Endometrium (tissue), 2 donors: ENCODE results near the gene CPNE4.

Experiments
- FAIRE-seq: peaks from 2 replicates; lab custom pipeline; 2012; peaks lifted over from hg19 to GRCh38; lab: Jason Lieb, UNC
- donor health status: control.
- donor health status: control.

CPNE4 gene

GRCh38 chr3:131880948-131881347 lies 153.9 kb downstream of the CPNE4 start:
- no peak for FAIRE-seq

- FAIRE-seq: no peak
Measured at GRCh38 chr3:131868203-131868602, 166.6 kb downstream of the CPNE4 start.

- FAIRE-seq: no peak
Measured at GRCh38 chr3:131856171-131856570, 178.6 kb downstream of the CPNE4 start.

GRCh38 chr3:131850223-131850622 lies 184.6 kb downstream of the CPNE4 start:
- FAIRE-seq: no peak

GRCh38 chr3:131849616-131850015 lies 185.2 kb downstream of the CPNE4 start:
- no peak for FAIRE-seq

- no peak for FAIRE-seq
Measured at GRCh38 chr3:131847966-131848510, 186.8 kb downstream of the CPNE4 start.

- no peak for FAIRE-seq
Measured at GRCh38 chr3:131846296-131846924, 188.4 kb downstream of the CPNE4 start.

GRCh38 chr3:131843174-131843573 lies 191.6 kb downstream of the CPNE4 start:
- no peak for FAIRE-seq

GRCh38 chr3:131840156-131840797 lies 194.5 kb downstream of the CPNE4 start:
- FAIRE-seq: no peak

- FAIRE-seq: no peak
Measured at GRCh38 chr3:131835906-131836305, 198.9 kb downstream of the CPNE4 start.

- no peak for FAIRE-seq
Measured at GRCh38 chr3:131831608-131832007, 203.2 kb downstream of the CPNE4 start.

GRCh38 chr3:131821191-131821762 lies 213.5 kb downstream of the CPNE4 start:
- FAIRE-seq: no peak

- no peak for FAIRE-seq
Measured at GRCh38 chr3:131819381-131820055, 215.3 kb downstream of the CPNE4 start.

- FAIRE-seq: no peak
Measured at GRCh38 chr3:131812433-131812832, 222.4 kb downstream of the CPNE4 start.

- FAIRE-seq: no peak
Measured at GRCh38 chr3:131811481-131811880, 223.3 kb downstream of the CPNE4 start.

GRCh38 chr3:131807822-131808221 lies 227.0 kb downstream of the CPNE4 start:
- no peak for FAIRE-seq

- FAIRE-seq: no peak
Measured at GRCh38 chr3:131806736-131807135, 228.1 kb downstream of the CPNE4 start.

GRCh38 chr3:131804565-131805133 lies 230.2 kb downstream of the CPNE4 start:
- FAIRE-seq: no peak

GRCh38 chr3:131803113-131803512 lies 231.7 kb downstream of the CPNE4 start:
- no peak for FAIRE-seq

- FAIRE-seq: no peak
Measured at GRCh38 chr3:131802029-131802428, 232.8 kb downstream of the CPNE4 start.

- no peak for FAIRE-seq
Measured at GRCh38 chr3:131801566-131801965, 233.2 kb downstream of the CPNE4 start.

- no peak for FAIRE-seq
Measured at GRCh38 chr3:131797776-131798175, 237.0 kb downstream of the CPNE4 start.
